Measurements from ENCODE around the gene TIAM1.
A peak's percentile ranks its signal among the peaks of the same experiment; 100 is the strongest.

TIAM1 gene

DNA sequence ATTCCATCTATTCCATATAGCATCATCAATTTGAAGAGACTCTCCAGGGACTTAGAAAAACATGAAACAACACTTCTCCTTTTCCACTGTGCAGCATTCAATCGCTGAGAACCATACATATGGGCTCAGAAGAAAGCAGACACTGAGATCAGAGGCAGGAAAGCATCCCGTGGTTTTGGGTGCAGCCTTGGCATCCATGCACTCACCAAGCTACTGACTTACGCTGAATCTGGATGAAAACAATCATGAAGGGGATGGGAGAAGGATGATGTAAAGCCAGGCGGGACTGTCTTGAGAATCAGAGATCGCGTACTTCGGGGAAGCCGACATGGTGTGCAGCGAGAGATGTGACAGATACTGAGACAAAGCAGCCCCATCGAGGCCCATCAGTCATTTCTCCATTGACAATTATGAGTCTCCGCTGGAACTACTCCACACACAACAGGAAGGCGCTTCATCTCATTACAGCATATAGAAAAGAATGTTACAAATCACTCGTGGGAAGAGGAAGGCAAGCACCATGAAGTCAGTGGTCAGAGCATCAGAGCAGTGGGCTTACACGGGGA, 2.3 kb upstream of the TIAM1 start:
- Mint-ChIP-seq H3K27ac (no peak overlapping the region), H3K4me1 (ENCODE audit: low read depth) (peaks cover 22% of the 10 kb centered on the region)

DNA sequence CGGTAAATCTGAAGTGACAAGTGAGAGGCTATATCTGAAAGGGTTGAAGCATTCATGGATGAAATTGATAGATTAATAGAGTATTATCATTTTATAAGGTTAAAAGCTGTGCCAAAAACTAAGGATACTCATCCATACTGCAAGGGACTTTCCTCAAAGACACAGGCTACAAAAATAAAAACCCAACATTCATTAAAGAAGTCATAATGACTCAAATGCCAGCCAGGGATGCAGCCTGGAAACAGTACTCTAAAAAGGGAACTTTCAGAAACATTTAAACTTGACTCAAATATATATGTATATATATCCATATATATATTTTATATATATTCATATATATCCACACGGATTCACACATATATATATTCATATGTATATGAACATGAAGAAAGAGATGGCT, 1.1 kb upstream of the TIAM1 start:
- no peak for DNase-seq (ENCODE audit: low spot score)
- peaks cover 67% of the 10 kb centered on the region for H3K27me3 Mint-ChIP-seq (ENCODE audit: low read depth)
- H3K4me1 Mint-ChIP-seq (ENCODE audit: low read depth): peaks cover 27% of the 10 kb centered on the region
- no peaks in the 10 kb centered on the region for H3K9me3 Mint-ChIP-seq
- H3K27ac Mint-ChIP-seq: no peak overlapping the region
- H3K36me3 Mint-ChIP-seq (ENCODE audit: low read depth): peaks cover 6% of the 10 kb centered on the region
- no peak overlapping the region for H3K4me3 Mint-ChIP-seq

More for the DNA sequence above, 2.3 kb upstream of the TIAM1 start:
- no peak for DNase-seq (ENCODE audit: low spot score)
- Mint-ChIP-seq H3K36me3 (ENCODE audit: low read depth) (peaks cover 6% of the 10 kb centered on the region), H3K27me3 (ENCODE audit: low read depth) (peaks cover 61% of the 10 kb centered on the region), H3K9me3 (peaks cover 9% of the 10 kb centered on the region), H3K4me3 (no peak overlapping the region)

DNA sequence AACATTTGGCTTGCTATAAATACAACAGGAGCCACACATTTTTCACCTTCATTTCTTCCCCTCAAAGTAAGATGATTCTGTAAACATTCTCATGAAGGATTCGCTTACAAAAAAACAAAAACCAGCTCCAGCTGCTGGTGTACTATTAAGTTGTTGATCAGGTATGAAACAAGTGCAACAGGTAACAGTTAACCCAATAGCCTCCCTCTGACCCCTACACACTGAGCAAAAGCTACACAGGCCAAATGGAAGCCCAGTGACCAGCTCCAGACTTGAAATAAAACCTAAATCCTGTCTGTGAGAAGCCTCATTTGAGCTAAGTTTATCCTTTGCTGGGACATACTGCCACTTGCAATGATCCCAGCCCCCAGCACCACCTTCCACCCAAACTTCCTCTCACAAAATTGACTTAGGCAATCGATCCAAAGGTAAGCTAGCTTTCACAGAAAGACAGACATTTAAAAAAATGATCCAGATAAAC, 991 bp downstream of the TIAM1 start:
- Mint-ChIP-seq H3K4me3 (peak overlapping the region; percentile 89), H3K36me3 (ENCODE audit: low read depth) (peaks cover 2% of the 10 kb centered on the region), H3K27me3 (ENCODE audit: low read depth) (peaks cover 68% of the 10 kb centered on the region), H3K27ac (no peak overlapping the region), H3K4me1 (ENCODE audit: low read depth) (peaks cover 25% of the 10 kb centered on the region), H3K9me3 (no peaks in the 10 kb centered on the region)
- DNase-seq (ENCODE audit: low spot score): no peak

DNA sequence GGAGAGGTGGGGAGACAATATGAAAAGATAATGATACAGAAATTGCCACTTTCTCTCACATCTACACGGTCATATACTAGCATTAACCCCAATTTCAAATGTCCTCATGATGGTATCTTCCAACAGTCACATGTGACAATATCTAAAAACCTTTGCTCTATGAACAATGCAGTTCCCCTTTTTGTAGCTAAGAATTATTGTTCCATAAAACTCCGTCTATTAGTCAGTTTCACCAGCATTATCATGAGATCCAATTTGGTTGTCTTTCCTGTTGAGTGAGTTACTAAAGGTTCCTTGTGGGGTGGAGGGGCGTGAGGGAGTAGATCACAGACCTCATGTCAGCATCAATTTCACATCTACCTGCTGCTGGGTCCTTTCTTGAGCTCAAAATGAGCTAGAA, 1.7 kb downstream of the TIAM1 start:
- H3K36me3 Mint-ChIP-seq (ENCODE audit: low read depth): peaks cover 2% of the 10 kb centered on the region
- no peak overlapping the region for H3K27ac Mint-ChIP-seq
- peaks cover 63% of the 10 kb centered on the region for H3K27me3 Mint-ChIP-seq (ENCODE audit: low read depth)
- peak overlapping the region; percentile 89 for H3K4me3 Mint-ChIP-seq
- peaks cover 25% of the 10 kb centered on the region for H3K4me1 Mint-ChIP-seq (ENCODE audit: low read depth)
- no peak for DNase-seq (ENCODE audit: low spot score)
- H3K9me3 Mint-ChIP-seq: no peaks in the 10 kb centered on the region

DNA sequence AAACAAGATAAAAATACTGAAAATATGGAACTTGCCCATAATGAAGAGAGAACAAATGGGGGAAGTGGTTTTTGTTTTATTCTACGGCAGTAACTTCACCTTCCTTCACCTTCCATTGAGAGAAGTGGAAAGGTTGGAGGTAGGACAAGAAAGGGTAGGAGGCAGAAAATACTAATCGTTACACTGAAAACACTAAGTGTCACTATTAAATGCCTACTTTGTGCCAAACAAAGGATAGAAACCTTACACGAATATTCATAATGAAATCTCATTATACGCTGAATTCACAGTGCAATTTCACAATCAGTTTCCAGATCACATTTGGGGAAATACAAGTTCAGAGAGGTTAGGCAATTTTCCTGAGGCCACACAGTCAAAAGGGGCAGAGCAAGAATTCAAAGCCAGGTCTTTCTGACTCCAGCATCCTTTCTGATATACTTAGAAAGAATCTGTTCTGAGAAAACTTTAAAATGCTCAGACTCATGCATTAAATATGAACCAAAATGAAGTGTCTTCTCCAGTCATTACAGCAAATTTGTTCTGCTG, 3.0 kb downstream of the TIAM1 start:
- H3K4me1 Mint-ChIP-seq (ENCODE audit: low read depth): peaks cover 22% of the 10 kb centered on the region
- H3K9me3 Mint-ChIP-seq: no peaks in the 10 kb centered on the region
- H3K36me3 Mint-ChIP-seq (ENCODE audit: low read depth): peaks cover 2% of the 10 kb centered on the region
- no peak for DNase-seq (ENCODE audit: low spot score)
- H3K4me3 Mint-ChIP-seq: no peak overlapping the region
- H3K27ac Mint-ChIP-seq: no peak overlapping the region
- H3K27me3 Mint-ChIP-seq (ENCODE audit: low read depth): peaks cover 50% of the 10 kb centered on the region

DNA sequence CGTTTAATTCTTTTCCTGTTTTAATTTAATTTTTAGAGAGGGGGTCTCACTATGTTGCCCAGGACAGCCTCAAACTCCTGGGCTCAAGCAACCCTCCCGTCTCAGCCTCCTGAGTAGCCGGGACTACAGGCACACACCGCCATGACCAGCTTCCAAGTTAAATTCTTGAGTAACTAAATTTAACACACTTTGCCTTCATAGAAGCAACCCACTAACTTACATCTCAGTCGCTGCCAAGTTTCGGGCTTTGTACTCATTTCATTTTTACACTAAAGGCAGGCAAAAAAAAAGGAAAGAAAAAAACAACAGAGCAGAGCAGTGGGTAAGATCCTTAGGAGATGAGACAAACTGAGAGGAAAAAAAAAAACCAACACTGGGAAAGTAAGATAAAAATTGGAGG, 3.5 kb downstream of the TIAM1 start:
- no peak for DNase-seq (ENCODE audit: low spot score)
- no peaks in the 10 kb centered on the region for H3K9me3 Mint-ChIP-seq
- H3K4me1 Mint-ChIP-seq (ENCODE audit: low read depth): peaks cover 22% of the 10 kb centered on the region
- peaks cover 2% of the 10 kb centered on the region for H3K36me3 Mint-ChIP-seq (ENCODE audit: low read depth)
- H3K27ac Mint-ChIP-seq: no peak overlapping the region
- H3K4me3 Mint-ChIP-seq: no peak overlapping the region
- H3K27me3 Mint-ChIP-seq (ENCODE audit: low read depth): peaks cover 46% of the 10 kb centered on the region

DNA sequence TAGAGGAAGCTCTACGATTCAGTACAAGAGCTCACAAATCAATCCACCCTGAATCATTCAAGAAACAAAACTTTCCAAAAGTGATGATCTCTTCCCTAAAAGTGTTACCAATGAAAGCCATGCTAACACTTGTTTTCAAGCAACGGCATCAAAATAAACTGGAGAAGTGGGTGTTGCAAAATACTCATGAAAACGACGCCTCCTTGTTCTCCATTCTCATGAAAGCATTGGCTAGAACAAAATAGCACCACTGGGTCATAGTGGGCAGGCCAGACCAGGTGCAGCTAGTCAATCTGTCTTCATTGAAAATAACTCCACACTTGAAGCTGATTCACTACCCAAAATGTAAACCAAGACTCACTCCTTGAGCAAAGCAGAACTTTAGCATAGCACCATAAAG, 4.3 kb downstream of the TIAM1 start:
- peaks cover 2% of the 10 kb centered on the region for H3K36me3 Mint-ChIP-seq (ENCODE audit: low read depth)

DNA sequence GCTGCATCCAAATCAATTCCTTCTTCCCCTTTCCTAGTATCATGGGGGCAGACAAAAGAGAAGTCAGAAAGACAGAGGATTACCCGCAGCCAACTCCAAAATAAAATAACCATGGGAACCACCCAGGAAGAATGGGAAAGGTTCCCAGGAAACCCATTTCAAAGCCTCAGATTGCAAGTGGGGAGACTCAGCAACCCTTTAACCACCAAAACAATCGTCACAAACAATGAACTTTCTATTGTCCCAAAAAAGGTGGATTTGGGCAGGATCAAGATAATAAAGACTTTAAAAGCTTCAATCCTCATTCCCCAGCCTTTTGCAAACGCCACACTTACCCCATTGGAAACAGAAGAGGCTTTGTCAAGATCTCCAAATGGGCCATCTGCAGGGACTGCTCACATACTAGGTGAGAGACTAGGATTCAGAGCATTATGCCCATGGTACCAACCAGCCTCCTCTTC, 5.1 kb downstream of the TIAM1 start:
- Mint-ChIP-seq H3K27me3 (ENCODE audit: low read depth) (peaks cover 33% of the 10 kb centered on the region), H3K27ac (no peak overlapping the region), H3K36me3 (ENCODE audit: low read depth) (peaks cover 2% of the 10 kb centered on the region), H3K4me1 (ENCODE audit: low read depth) (peaks cover 19% of the 10 kb centered on the region), H3K4me3 (no peak overlapping the region), H3K9me3 (no peaks in the 10 kb centered on the region)
- no peak for DNase-seq (ENCODE audit: low spot score)

More for the DNA sequence above, 4.3 kb downstream of the TIAM1 start:
- DNase-seq (ENCODE audit: low spot score): no peak
- no peak overlapping the region for H3K4me3 Mint-ChIP-seq
- peaks cover 40% of the 10 kb centered on the region for H3K27me3 Mint-ChIP-seq (ENCODE audit: low read depth)
- H3K27ac Mint-ChIP-seq: no peak overlapping the region
- no peaks in the 10 kb centered on the region for H3K9me3 Mint-ChIP-seq
- peaks cover 22% of the 10 kb centered on the region for H3K4me1 Mint-ChIP-seq (ENCODE audit: low read depth)

DNA sequence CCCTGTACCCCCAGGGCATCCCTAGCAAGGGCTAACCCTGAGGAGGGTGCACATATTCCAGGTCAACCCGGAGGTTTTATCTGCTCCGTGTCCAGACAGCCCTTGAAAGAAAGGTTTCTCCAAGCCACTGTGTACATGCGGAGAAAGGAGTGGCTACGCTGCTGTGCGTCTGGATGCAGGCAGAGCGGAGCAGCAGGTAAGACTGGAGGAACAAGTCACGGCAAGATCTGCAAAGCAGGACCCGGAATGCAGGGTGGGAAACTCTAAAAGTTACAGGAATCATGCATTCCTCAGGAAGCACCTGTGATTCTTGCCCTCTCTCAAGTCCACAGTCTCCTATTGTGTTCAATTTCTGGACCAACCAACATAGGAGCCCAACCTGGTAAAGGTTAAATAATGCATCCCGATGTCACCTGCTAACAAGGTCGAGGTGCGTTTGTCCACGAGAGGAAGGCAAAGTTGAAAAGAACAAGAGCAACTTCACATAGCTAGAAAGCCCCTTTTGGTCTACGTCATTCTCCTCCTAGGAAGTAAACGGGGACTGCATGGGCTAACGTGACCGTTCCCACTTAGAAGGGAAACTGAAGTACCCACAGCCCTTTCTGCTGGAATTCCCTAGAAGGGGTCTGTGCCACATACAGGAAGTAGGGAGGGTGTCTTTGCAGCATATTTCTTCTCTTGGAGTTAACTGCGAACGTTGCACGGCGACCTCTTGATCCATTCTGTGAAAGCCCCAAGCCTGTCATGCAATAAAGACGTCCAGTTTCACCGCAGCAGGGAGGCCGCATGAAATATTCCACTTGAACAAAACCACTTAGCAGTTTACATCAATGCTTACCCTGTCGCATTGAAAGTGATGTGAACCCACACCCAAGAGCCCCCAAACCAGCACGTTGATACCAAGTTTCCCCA, 5.8 kb downstream of the TIAM1 start:
- Mint-ChIP-seq H3K9me3 (no peaks in the 10 kb centered on the region), H3K27me3 (ENCODE audit: low read depth) (peaks cover 26% of the 10 kb centered on the region), H3K4me1 (ENCODE audit: low read depth) (peaks cover 15% of the 10 kb centered on the region), H3K4me3 (no peak overlapping the region), H3K27ac (no peak overlapping the region), H3K36me3 (ENCODE audit: low read depth) (peaks cover under 1% of the 10 kb centered on the region)
- no peak for DNase-seq (ENCODE audit: low spot score)

DNA sequence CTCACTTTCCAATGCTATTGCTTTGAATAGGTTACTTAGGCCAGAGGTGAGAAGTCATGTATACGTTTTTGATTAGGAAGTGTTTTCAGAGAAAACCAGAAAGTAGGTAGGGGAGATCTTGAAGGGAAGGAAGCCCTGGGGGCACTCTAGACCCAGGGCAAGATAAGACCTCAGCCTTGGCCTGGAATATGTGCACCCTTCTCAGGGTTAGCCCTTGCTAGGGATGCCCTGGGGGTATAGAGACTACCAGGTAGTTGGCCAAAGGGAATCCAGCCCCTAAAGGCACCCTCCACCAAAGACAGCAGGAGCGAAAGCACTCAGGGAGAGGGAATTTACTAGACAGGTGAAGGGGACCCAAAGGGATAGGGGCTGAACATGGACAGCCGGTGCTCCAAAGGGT, 7.0 kb downstream of the TIAM1 start:
- Mint-ChIP-seq H3K4me1 (ENCODE audit: low read depth) (peaks cover 13% of the 10 kb centered on the region), H3K36me3 (ENCODE audit: low read depth) (peaks cover 3% of the 10 kb centered on the region), H3K9me3 (no peaks in the 10 kb centered on the region), H3K27me3 (ENCODE audit: low read depth) (peaks cover 16% of the 10 kb centered on the region), H3K27ac (no peak overlapping the region), H3K4me3 (no peak overlapping the region)
- no peak for DNase-seq (ENCODE audit: low spot score)

DNA sequence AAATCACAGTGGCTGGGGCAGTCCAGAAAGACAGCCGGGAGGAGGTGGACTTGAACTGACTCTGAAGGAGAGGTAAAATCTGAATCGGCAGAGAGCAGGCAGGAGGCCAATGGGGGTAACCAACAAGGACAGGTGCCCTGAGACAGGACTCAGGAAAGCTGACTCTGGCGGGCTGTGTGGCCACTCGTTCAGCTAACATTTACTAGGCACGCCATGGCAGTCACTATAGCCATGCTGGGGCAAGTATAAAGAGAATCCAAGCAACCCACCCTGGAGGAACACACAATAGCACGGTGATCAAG, 7.4 kb downstream of the TIAM1 start:
- Mint-ChIP-seq H3K36me3 (ENCODE audit: low read depth) (peaks cover 3% of the 10 kb centered on the region), H3K27me3 (ENCODE audit: low read depth) (peaks cover 16% of the 10 kb centered on the region), H3K9me3 (no peaks in the 10 kb centered on the region), H3K4me3 (no peak overlapping the region), H3K27ac (no peak overlapping the region), H3K4me1 (ENCODE audit: low read depth) (peaks cover 13% of the 10 kb centered on the region)
- DNase-seq (ENCODE audit: low spot score): no peak

DNA sequence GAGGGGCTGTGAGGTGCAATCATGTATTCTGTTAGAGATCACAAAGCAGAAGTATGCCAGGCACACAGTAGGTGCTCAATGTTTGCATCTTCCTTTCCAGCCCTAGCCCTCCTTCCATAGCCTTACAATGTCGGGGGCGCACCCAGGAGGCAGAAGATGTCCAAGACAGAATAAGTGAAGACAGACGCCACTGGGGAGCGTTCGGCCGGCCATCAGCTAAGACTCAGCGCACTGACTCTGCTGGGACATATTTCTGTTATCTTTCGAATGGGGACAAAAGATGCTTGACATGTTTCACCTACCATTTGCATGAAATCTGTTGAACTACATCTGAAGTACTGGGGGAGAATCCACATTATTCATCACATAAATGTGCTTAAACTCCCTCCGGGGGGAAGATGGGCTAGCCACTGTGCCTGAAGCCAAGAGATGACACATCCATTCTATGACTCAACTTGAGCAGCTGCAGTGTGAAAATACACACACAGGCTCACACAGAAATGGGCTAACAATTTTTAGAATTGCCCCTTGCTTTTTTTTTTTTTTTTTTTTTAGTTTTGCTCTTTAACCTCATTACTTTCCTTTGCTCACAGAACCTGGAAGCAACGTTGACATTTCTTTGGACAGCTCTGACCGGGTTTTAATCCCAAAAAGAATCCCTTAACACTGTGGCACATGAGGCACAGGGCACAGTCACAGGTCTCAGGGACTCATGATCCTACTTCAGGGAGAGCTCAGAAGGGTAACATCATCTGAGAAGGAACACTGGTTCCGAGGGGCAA, 7.9 kb downstream of the TIAM1 start:
- peak; percentile 38 for DNase-seq (ENCODE audit: low spot score)
- H3K27ac Mint-ChIP-seq: no peak overlapping the region
- H3K9me3 Mint-ChIP-seq: no peaks in the 10 kb centered on the region
- H3K27me3 Mint-ChIP-seq (ENCODE audit: low read depth): peaks cover 13% of the 10 kb centered on the region
- peaks cover 3% of the 10 kb centered on the region for H3K36me3 Mint-ChIP-seq (ENCODE audit: low read depth)
- peaks cover 11% of the 10 kb centered on the region for H3K4me1 Mint-ChIP-seq (ENCODE audit: low read depth)
- H3K4me3 Mint-ChIP-seq: no peak overlapping the region

DNA sequence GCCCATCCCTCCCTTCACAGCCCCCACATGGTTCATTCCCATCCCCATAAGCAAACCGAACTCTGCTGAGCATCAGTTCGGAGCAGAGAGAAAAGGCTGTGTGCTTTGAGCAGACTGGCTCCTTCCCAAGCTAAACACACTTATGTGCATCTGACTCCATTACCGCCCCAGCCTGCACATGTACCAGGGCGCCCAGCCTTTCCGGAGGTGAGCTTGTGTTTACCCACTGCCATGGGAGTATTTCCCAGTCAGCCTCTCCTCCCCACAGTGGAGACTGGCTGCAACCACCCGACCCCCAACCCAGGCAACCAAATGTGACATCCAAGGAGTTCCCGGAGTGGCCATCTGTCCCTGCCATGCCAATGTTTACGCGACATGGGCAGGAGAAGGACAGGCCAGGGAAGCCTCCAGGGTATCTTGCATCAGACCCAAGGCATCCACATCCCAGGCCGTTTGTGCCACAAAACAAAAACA, 9.4 kb downstream of the TIAM1 start:
- peaks cover 3% of the 10 kb centered on the region for H3K36me3 Mint-ChIP-seq (ENCODE audit: low read depth)
- H3K27me3 Mint-ChIP-seq (ENCODE audit: low read depth): peaks cover 1% of the 10 kb centered on the region
- no peak overlapping the region for H3K27ac Mint-ChIP-seq
- H3K4me1 Mint-ChIP-seq (ENCODE audit: low read depth): peaks cover 5% of the 10 kb centered on the region
- no peaks in the 10 kb centered on the region for H3K9me3 Mint-ChIP-seq
- H3K4me3 Mint-ChIP-seq: no peak overlapping the region
- no peak for DNase-seq (ENCODE audit: low spot score)
